ENCODE measurements around the gene RAPH1. TPM values are rescaled to one million over a fixed set of nuclear protein-coding genes. Genes with fewer than 3 reads are reported as not detected.
"Not testable (repeated sequence)": the region's sequence is repeated elsewhere in the genome, so short reads cannot be mapped to it uniquely, and the experiment has no call there.

Gene RAPH1
- total RNA-seq, 1 experiment from 2014 or later, result 126 TPM

DNA sequence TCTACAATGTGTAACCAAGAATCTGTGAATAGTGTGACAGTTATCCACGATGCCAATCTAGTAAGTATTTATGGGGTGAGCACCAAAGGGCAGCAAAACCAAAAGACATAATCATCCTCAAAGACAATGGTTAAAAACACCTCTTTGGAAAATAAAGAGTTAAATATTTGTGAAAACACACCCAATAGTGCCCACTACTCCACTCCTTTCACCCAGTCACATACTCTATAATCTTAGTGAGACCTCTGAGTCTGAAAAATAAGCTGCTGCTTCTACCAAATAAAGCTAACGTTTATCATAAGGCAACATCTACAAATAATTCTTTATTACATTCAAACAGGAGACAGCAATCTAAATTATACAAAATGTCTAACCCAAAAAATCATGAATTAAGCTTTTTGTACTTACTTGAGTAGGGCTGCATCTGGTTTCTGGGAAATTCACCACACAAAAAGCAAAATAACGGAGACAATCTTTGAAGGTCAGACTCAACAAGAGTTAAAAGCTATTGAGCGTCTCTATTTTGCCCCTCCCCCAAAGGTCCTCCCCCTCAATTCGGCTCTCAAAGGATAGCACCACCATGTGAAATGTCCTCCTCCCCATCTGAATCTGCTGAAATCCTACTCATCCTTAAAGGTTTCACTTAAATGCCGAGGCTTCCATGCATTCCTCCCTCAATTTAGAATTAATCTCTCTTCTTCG is 2.0 kb downstream of the RAPH1 start:
- H3K27me3 Mint-ChIP-seq (ENCODE audit: unreplicated experiment), result no peaks in the 10 kb centered on the region
- DNase-seq, result no peak
- peaks cover 38% of the 10 kb centered on the region for H3K4me1 Mint-ChIP-seq (ENCODE audit: low read depth, unreplicated experiment)
- CTCF ChIA-PET, result interaction anchor here (0.6 to 2.9 kb wide), 5 partner anchors 14 to 293 kb away, joined by 3 to 8 read pairs (median 4); no protein-coding TSS in a partner anchor
- intact Hi-C loops (cut with micrococcal nuclease; ENCODE audit: unreplicated experiment), result loop anchor here (1.0 to 5.0 kb wide), 3 partner anchors 48 to 279 kb away; no protein-coding TSS in a partner anchor
- no TSS peak for BruUV-seq (replicated peaks)
- TF ChIP-seq, protein P1, sequence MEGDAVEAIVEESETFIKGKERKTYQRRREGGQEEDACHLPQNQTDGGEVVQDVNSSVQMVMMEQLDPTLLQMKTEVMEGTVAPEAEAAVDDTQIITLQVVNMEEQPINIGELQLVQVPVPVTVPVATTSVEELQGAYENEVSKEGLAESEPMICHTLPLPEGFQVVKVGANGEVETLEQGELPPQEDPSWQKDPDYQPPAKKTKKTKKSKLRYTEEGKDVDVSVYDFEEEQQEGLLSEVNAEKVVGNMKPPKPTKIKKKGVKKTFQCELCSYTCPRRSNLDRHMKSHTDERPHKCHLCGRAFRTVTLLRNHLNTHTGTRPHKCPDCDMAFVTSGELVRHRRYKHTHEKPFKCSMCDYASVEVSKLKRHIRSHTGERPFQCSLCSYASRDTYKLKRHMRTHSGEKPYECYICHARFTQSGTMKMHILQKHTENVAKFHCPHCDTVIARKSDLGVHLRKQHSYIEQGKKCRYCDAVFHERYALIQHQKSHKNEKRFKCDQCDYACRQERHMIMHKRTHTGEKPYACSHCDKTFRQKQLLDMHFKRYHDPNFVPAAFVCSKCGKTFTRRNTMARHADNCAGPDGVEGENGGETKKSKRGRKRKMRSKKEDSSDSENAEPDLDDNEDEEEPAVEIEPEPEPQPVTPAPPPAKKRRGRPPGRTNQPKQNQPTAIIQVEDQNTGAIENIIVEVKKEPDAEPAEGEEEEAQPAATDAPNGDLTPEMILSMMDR (IDR thresholded peaks at IDR 0.05; ENCODE audit: unreplicated experiment), result no peak
- H3K4me3 Mint-ChIP-seq (ENCODE audit: low read depth, unreplicated experiment), result peak overlapping the region; percentile 93
- peak overlapping the region; percentile 85 for H3K27ac Mint-ChIP-seq (ENCODE audit: unreplicated experiment)
- peaks cover 63% of the 10 kb centered on the region for H3K36me3 Mint-ChIP-seq (ENCODE audit: insufficient read depth, unreplicated experiment)
- peaks cover 4% of the 10 kb centered on the region for H3K9me3 Mint-ChIP-seq (ENCODE audit: low read depth, unreplicated experiment)

DNA sequence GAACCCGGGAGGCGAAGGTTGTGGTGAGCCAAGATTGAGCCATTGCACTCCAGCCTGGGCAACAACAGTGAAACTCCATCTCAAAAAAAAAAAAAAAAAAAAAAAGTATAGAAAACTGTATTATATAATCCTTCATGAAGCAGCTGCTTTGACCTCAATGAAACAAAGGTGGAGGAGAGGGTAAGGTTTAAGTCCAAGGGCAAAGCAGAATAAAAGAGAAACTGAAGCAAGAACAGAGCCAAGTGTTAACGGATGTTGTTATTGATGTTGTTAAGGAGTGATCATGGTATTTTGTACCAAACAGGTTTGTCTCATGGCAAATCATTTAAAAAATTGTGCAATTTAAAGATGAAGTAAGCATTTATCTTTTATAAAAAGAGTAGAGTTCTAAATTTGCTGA is 7.4 kb downstream of the RAPH1 start:
- H3K4me1 Mint-ChIP-seq (ENCODE audit: low read depth, unreplicated experiment), result peaks cover 76% of the 10 kb centered on the region
- no peaks in the 10 kb centered on the region for H3K9me3 Mint-ChIP-seq (ENCODE audit: low read depth, unreplicated experiment)
- intact Hi-C loops (cut with micrococcal nuclease; ENCODE audit: unreplicated experiment), result loop anchor here (2.0 kb wide), 1 partner anchor 17 kb away; no protein-coding TSS in a partner anchor
- no TSS peak for BruUV-seq (replicated peaks)
- no peaks in the 10 kb centered on the region for H3K27me3 Mint-ChIP-seq (ENCODE audit: unreplicated experiment)
- no peak for DNase-seq
- H3K4me3 Mint-ChIP-seq (ENCODE audit: low read depth, unreplicated experiment), result peak overlapping the region; percentile 48
- CTCF ChIA-PET, result interaction anchor here (1.5 kb wide), 1 partner anchor 16 kb away, joined by 4 read pairs; no protein-coding TSS in a partner anchor
- TF ChIP-seq, protein P1 (IDR thresholded peaks at IDR 0.05; ENCODE audit: unreplicated experiment), result no peak
- H3K27ac Mint-ChIP-seq (ENCODE audit: unreplicated experiment), result peak overlapping the region; percentile 67
- peaks cover 58% of the 10 kb centered on the region for H3K36me3 Mint-ChIP-seq (ENCODE audit: insufficient read depth, unreplicated experiment)

DNA sequence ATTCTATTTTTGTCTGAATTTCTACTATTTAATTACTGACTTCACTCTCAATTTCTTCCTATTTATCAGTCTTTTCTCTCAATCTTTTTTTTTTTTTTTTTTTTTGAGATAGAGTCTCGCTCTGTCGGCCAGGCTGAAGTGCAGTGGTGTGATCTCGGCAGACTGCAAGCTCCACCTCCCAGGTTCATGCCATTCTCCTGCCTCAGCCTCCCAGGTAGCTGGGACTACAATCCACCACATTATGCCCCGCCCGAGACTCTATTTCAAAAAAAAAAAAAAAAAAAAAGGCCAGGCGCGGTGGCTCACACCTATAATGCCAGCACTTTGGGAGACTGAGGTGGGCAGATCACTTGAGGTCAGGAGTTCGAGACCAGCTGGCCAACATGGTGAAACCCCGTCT is 21.8 kb downstream of the RAPH1 start:
- H3K27ac Mint-ChIP-seq (ENCODE audit: unreplicated experiment), result peak overlapping the region; percentile 89
- BruUV-seq (replicated peaks); H3K27me3 Mint-ChIP-seq (ENCODE audit: unreplicated experiment); intact Hi-C loops (cut with micrococcal nuclease; ENCODE audit: unreplicated experiment); H3K9me3 Mint-ChIP-seq (ENCODE audit: low read depth, unreplicated experiment): not testable (repeated sequence)
- peaks cover 40% of the 10 kb centered on the region for H3K36me3 Mint-ChIP-seq (ENCODE audit: insufficient read depth, unreplicated experiment)
- peaks cover 56% of the 10 kb centered on the region for H3K4me1 Mint-ChIP-seq (ENCODE audit: low read depth, unreplicated experiment)
- peak overlapping the region; percentile 15 for H3K4me3 Mint-ChIP-seq (ENCODE audit: low read depth, unreplicated experiment)
- peak; percentile 58 for DNase-seq
- CTCF ChIA-PET, result interaction anchor here (0.6 to 0.9 kb wide), 13 partner anchors 9 to 1442 kb away, joined by 3 to 10 read pairs (median 4); no protein-coding TSS in a partner anchor

DNA sequence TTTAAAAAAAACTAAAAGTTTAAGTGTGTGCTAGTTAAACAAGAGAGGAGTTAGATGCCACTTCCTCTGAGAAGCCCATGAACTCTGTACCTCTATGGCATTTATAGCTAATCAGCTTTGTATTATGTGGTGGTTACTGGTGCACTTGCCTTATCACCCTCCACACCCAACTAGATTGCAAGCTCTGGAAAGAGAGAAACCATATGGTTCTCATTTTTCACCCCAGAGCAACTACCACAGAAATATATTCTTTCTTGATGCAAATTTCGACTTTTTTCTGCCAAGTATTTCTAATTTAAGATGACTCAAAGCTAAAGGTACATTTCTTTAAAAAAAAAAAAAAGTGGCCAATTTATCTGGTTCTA is 24.2 kb downstream of the RAPH1 start:
- H3K4me3 Mint-ChIP-seq (ENCODE audit: low read depth, unreplicated experiment), result peak overlapping the region; percentile 62
- no peaks in the 10 kb centered on the region for H3K27me3 Mint-ChIP-seq (ENCODE audit: unreplicated experiment)
- TF ChIP-seq, protein P1 (IDR thresholded peaks at IDR 0.05; ENCODE audit: unreplicated experiment), result no peak
- H3K9me3 Mint-ChIP-seq (ENCODE audit: low read depth, unreplicated experiment), result no peaks in the 10 kb centered on the region
- no peak for DNase-seq
- CTCF ChIA-PET, result interaction anchor here (0.7 to 1.8 kb wide), 6 partner anchors 17 to 1262 kb away, joined by 3 to 8 read pairs (median 3); partner anchors contain the start of gene RAPH1
- peaks cover 35% of the 10 kb centered on the region for H3K4me1 Mint-ChIP-seq (ENCODE audit: low read depth, unreplicated experiment)
- TSS peak; percentile 35 for BruUV-seq (replicated peaks)
- H3K27ac Mint-ChIP-seq (ENCODE audit: unreplicated experiment), result peak overlapping the region; percentile 85
- intact Hi-C loops (cut with micrococcal nuclease; ENCODE audit: unreplicated experiment), result loop anchor here (2.0 kb wide), 1 partner anchor 18 kb away; no protein-coding TSS in a partner anchor
- peaks cover 40% of the 10 kb centered on the region for H3K36me3 Mint-ChIP-seq (ENCODE audit: insufficient read depth, unreplicated experiment)

Measured in Calu3 (cell line).